Tibial nerve (tissue), 4 donors: Measurements from ENCODE around the gene GTF3C2.

Experiments used
- EP300 ChIP-seq, 2 donors: sonication (generic); formaldehyde crosslinking; IDR thresholded peaks; one replicate each; pipeline ENCODE4 v1.6.1; 2017; ENCODE audit warnings: antibody characterized with exemption in 2 of 2, mild to moderate bottlenecking in 1 of 2
- POLR2A ChIP-seq, 2 donors: fragments of 450-650 bp; IDR thresholded peaks; one replicate each; pipeline ENCODE4 v1.6.1; 2017; ENCODE audit warnings: antibody characterized with exemption in 2 of 2, mild to moderate bottlenecking in 2 of 2, moderate library complexity in 2 of 2
- TF ChIP-seq, protein P1 (sequence below), 5 experiments: fragments of 200-600 bp in 3 of 5; fragments of 450-650 bp in 2 of 5; sonication (generic) in 3 of 5; IDR thresholded peaks; one replicate each; pipeline ENCODE4 v1.5.1; 2016 to 2019; ENCODE audit warnings: antibody characterized with exemption in 5 of 5, mild to moderate bottlenecking in 3 of 5, moderate library complexity in 2 of 5

DNA sequence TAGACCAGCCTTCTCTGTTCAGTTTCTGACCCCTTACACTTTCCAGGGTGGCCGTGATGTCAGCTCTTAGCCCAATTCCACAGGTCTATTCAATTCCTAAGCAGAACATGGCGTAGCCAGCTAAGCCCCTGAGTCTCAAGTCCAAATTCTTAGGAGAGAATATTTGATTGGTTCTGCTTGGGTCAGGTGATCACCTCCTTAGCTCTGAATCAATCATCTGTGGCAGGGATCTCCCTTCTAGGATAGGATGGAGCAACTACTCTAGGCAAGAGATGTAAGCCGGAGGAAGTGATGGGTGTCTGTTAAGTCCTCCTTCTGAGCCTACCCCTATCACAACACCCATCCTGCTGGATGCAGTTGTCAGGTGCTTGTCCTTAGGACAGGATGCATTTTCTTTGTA lies 59.4 kb downstream of the GTF3C2 start:
- TF ChIP-seq, protein P1, sequence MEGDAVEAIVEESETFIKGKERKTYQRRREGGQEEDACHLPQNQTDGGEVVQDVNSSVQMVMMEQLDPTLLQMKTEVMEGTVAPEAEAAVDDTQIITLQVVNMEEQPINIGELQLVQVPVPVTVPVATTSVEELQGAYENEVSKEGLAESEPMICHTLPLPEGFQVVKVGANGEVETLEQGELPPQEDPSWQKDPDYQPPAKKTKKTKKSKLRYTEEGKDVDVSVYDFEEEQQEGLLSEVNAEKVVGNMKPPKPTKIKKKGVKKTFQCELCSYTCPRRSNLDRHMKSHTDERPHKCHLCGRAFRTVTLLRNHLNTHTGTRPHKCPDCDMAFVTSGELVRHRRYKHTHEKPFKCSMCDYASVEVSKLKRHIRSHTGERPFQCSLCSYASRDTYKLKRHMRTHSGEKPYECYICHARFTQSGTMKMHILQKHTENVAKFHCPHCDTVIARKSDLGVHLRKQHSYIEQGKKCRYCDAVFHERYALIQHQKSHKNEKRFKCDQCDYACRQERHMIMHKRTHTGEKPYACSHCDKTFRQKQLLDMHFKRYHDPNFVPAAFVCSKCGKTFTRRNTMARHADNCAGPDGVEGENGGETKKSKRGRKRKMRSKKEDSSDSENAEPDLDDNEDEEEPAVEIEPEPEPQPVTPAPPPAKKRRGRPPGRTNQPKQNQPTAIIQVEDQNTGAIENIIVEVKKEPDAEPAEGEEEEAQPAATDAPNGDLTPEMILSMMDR (IDR thresholded peaks at IDR 0.05) = no peak
- no peak for TF ChIP-seq POLR2A (IDR thresholded peaks at IDR 0.05)
- no peak for TF ChIP-seq EP300 (IDR thresholded peaks at IDR 0.05)
